HG03469 (cell line): Measurements from ENCODE around the gene ARHGEF17.
"Not testable (repeated sequence)": the region's sequence is repeated elsewhere in the genome, so short reads cannot be mapped to it uniquely, and the experiment has no call there.

ENCODE experiments used
- ATAC-seq: cut with Tn5 transposase; IDR thresholded peaks from one replicate; pipeline ENCODE4 v1.9.1; 2021; ENCODE audit warnings: mild to moderate bottlenecking, moderate library complexity, moderate number of reproducible peaks; ENCODE audit not compliant: unreplicated experiment

ARHGEF17 gene

GRCh38 chr11:73272680-73273038, 35.4 kb upstream of the ARHGEF17 start:
- ATAC-seq, result no peak

GRCh38 chr11:73273222-73273895, 34.7 kb upstream of the ARHGEF17 start:
- ATAC-seq, result no peak

- not testable (repeated sequence) for ATAC-seq
These were observed 33.9 kb upstream of the ARHGEF17 start for GRCh38 chr11:73274191-73274590.

- no peak for ATAC-seq
These were observed 33.2 kb upstream of the ARHGEF17 start for GRCh38 chr11:73274722-73275380.

- no peak for ATAC-seq
These were observed 32.7 kb upstream of the ARHGEF17 start for GRCh38 chr11:73275381-73275750.

GRCh38 chr11:73277467-73277866, 30.6 kb upstream of the ARHGEF17 start:
- no peak for ATAC-seq

GRCh38 chr11:73280626-73281025, 27.4 kb upstream of the ARHGEF17 start:
- no peak for ATAC-seq

- no peak for ATAC-seq
These were observed 26.8 kb upstream of the ARHGEF17 start for GRCh38 chr11:73281201-73281741.

- no peak for ATAC-seq
These were observed 26.0 kb upstream of the ARHGEF17 start for GRCh38 chr11:73281796-73282660.

GRCh38 chr11:73283276-73284000, 24.6 kb upstream of the ARHGEF17 start:
- ATAC-seq, result no peak

- ATAC-seq, result no peak
These were observed 24.0 kb upstream of the ARHGEF17 start for GRCh38 chr11:73284106-73284505.

- ATAC-seq, result no peak
These were observed 22.4 kb upstream of the ARHGEF17 start for GRCh38 chr11:73285721-73286120.

- no peak for ATAC-seq
These were observed 21.8 kb upstream of the ARHGEF17 start for GRCh38 chr11:73286240-73286810.

GRCh38 chr11:73287400-73288101, 20.5 kb upstream of the ARHGEF17 start:
- ATAC-seq, result no peak

- ATAC-seq, result no peak
These were observed 19.7 kb upstream of the ARHGEF17 start for GRCh38 chr11:73288192-73288872.

- no peak for ATAC-seq
These were observed 19.0 kb upstream of the ARHGEF17 start for GRCh38 chr11:73288873-73289707.

- no peak for ATAC-seq
These were observed 17.5 kb upstream of the ARHGEF17 start for GRCh38 chr11:73290536-73290935.

GRCh38 chr11:73291196-73291595, 16.9 kb upstream of the ARHGEF17 start:
- no peak for ATAC-seq
